DOHH2 (cell line): ENCODE data around the gene CFAP100.

Experiments used
- H3F3A ChIP-seq: fragments of 200-600 bp; sonication (generic), shearing (Covaris generic); 2 replicates; pipeline ENCODE4 v1.6.0; 2016; ENCODE audit warnings: antibody characterized with exemption, mild to moderate bottlenecking; ENCODE audit not compliant: control insufficient read depth, insufficient read depth
- H3K27ac ChIP-seq: fragments of 200-600 bp; sonication (generic); 2 replicates; pipeline ENCODE4 v1.5.1; 2014; ENCODE audit warnings: low read depth, mild to moderate bottlenecking, low read length, moderate library complexity
- H3K27me3 ChIP-seq: fragments of 200-600 bp; sonication (generic); 2 replicates; pipeline ENCODE4 v1.6.1; 2014; ENCODE audit warnings: mild to moderate bottlenecking, low read length, mixed read lengths; ENCODE audit not compliant: control insufficient read depth
- H3K36me3 ChIP-seq: fragments of 200-600 bp; sonication (generic); 2 replicates; pipeline ENCODE4 v1.6.1; 2014; ENCODE audit warnings: mild to moderate bottlenecking, low read length, moderate library complexity, mixed read lengths; ENCODE audit not compliant: control insufficient read depth
- H3K4me1 ChIP-seq: fragments of 200-600 bp; sonication (generic); 2 replicates; pipeline ENCODE4 v1.6.1; 2014; ENCODE audit warnings: mild to moderate bottlenecking, low read length, mixed read lengths; ENCODE audit not compliant: control insufficient read depth
- H3K4me2 ChIP-seq: fragments of 200-600 bp; sonication (generic); 2 replicates; pipeline ENCODE4 v1.6.0; 2014; ENCODE audit warnings: mild to moderate bottlenecking, low read length, moderate library complexity
- H3K4me3 ChIP-seq: fragments of 200-600 bp; sonication (generic); 2 replicates; pipeline ENCODE4 v1.5.1; 2014; ENCODE audit warnings: mild to moderate bottlenecking, low read length, mixed read lengths
- H3K79me2 ChIP-seq: fragments of 200-600 bp; sonication (generic); 2 replicates; pipeline ENCODE4 v1.6.1; 2014; ENCODE audit warnings: mild to moderate bottlenecking, low read length, mixed read lengths; ENCODE audit not compliant: control insufficient read depth
- H3K9me2 ChIP-seq: fragments of 200-600 bp; sonication (generic); replicated peaks from 2 replicates; pipeline ENCODE4 v1.6.1; 2014; ENCODE audit warnings: mild to moderate bottlenecking, low read length, mixed read lengths; ENCODE audit not compliant: control insufficient read depth
- H3K9me3 ChIP-seq: fragments of 200-600 bp; sonication (generic); 2 replicates; pipeline ENCODE4 v1.6.1; 2014; ENCODE audit warnings: antibody characterized with exemption, low read length, mixed read lengths; ENCODE audit not compliant: control insufficient read depth, insufficient read depth
- H4K20me1 ChIP-seq: fragments of 200-600 bp; sonication (generic); 2 replicates; pipeline ENCODE4 v1.6.0; 2014; ENCODE audit warnings: low read depth, mild to moderate bottlenecking, antibody characterized with exemption, low read length, moderate library complexity; ENCODE audit not compliant: control insufficient read depth, insufficient read depth
- EZH2phosphoT487 ChIP-seq: fragments of 200-600 bp; sonication (generic); IDR thresholded peaks from 2 replicates; pipeline ENCODE4 v1.6.1; 2017; ENCODE audit warnings: borderline replicate concordance, mild to moderate bottlenecking, antibody characterized with exemption, low read length, moderate library complexity, mixed read lengths
- TF ChIP-seq, protein P1 (sequence below): fragments of 200-600 bp; sonication (generic); IDR thresholded peaks from one replicate; pipeline ENCODE4 v1.5.1; 2014; ENCODE audit warnings: antibody characterized with exemption, mild to moderate bottlenecking, low read depth, low read length; ENCODE audit not compliant: poor library complexity, severe bottlenecking

CFAP100 gene

DNA sequence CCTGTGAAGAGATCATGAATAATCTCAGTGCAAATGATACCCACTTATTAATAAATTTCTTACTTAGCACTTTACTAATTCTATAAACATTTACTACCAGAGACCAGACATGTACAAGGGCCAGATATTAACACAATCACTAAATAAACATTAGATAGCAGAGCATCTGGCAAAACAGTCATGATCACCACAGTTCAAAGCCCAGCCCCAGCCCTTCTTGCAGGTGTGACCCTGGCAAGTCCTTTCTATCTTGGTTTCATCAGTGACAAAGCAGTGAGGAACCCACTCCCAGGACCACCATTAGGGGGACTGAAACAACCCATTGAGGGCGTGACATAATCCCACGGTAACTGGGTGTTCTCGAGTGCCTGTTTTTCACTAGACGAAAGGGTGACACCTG, 69.4 kb downstream of the CFAP100 start:
- TF ChIP-seq, protein P1, sequence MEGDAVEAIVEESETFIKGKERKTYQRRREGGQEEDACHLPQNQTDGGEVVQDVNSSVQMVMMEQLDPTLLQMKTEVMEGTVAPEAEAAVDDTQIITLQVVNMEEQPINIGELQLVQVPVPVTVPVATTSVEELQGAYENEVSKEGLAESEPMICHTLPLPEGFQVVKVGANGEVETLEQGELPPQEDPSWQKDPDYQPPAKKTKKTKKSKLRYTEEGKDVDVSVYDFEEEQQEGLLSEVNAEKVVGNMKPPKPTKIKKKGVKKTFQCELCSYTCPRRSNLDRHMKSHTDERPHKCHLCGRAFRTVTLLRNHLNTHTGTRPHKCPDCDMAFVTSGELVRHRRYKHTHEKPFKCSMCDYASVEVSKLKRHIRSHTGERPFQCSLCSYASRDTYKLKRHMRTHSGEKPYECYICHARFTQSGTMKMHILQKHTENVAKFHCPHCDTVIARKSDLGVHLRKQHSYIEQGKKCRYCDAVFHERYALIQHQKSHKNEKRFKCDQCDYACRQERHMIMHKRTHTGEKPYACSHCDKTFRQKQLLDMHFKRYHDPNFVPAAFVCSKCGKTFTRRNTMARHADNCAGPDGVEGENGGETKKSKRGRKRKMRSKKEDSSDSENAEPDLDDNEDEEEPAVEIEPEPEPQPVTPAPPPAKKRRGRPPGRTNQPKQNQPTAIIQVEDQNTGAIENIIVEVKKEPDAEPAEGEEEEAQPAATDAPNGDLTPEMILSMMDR, result no peak
- TF ChIP-seq EZH2phosphoT487, result no peak
- Histone ChIP-seq H3K27ac (no peak overlapping the region), H3K27me3 (no peaks in the 10 kb centered on the region), H3K79me2 (peaks cover 40% of the 10 kb centered on the region), H3K4me3 (no peak overlapping the region), H3K36me3 (peaks cover 92% of the 10 kb centered on the region), H3F3A (no peaks in the 10 kb centered on the region), H3K9me3 (no peaks in the 10 kb centered on the region), H3K4me2 (no peak overlapping the region), H3K4me1 (no peaks in the 10 kb centered on the region), H4K20me1 (peaks cover 11% of the 10 kb centered on the region), H3K9me2 (no peaks in the 10 kb centered on the region)

DNA sequence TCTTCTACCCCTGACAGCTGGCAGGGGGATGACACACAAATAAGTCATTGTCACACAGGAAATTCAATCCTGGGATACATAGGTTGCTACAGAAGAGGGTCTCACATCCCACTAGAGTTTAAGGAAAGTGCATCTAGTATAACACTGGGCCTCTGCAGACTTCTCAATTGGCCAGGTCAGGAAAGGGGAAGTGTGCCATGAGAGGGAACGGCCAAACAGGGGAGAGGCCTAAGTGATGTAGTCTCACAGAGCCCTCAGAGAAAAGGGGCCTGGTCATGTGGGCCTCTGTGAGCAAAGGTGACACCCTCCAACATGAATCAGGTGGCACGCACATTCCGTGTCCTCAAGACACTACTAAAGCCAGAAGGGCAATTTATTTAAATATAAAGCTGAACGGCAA, 69.8 kb downstream of the CFAP100 start:
- H3K9me3 ChIP-seq, result no peaks in the 10 kb centered on the region
- H3K27ac ChIP-seq, result no peak overlapping the region
- no peaks in the 10 kb centered on the region for H3K9me2 ChIP-seq
- H3K79me2 ChIP-seq, result peaks cover 42% of the 10 kb centered on the region
- H4K20me1 ChIP-seq, result peaks cover 11% of the 10 kb centered on the region
- no peaks in the 10 kb centered on the region for H3F3A ChIP-seq
- TF ChIP-seq EZH2phosphoT487, result no peak
- TF ChIP-seq, protein P1, result no peak
- H3K36me3 ChIP-seq, result peaks cover 92% of the 10 kb centered on the region
- H3K27me3 ChIP-seq, result no peaks in the 10 kb centered on the region
- no peak overlapping the region for H3K4me2 ChIP-seq
- no peak overlapping the region for H3K4me3 ChIP-seq
- H3K4me1 ChIP-seq, result no peaks in the 10 kb centered on the region

DNA sequence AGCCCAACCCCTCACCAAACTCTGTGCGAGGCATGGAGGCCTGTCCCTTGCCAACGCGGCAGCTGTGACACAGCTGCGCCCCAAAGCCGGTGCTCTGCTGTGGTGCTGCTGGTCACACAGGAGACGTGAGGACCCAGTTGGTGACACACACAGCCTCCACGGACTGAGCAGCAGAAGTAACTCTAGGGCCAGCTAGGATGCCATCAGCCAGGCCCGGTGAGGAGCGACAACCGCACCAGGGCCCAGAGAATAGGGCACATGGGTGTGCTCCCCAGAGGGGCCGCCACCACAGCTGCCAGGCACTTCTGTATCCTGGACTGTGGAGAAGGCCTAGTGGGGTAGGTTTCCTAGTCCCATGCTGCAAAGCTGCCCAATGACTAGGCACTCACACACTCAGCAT, 70.3 kb downstream of the CFAP100 start:
- H3K36me3 ChIP-seq, result peaks cover 92% of the 10 kb centered on the region
- H3K4me3 ChIP-seq, result no peak overlapping the region
- peaks cover 47% of the 10 kb centered on the region for H3K79me2 ChIP-seq

More for the DNA sequence above, 70.3 kb downstream of the CFAP100 start:
- Histone ChIP-seq H3K4me2 (no peak overlapping the region), H3K9me2 (no peaks in the 10 kb centered on the region), H4K20me1 (peaks cover 11% of the 10 kb centered on the region), H3F3A (no peaks in the 10 kb centered on the region), H3K27ac (no peak overlapping the region), H3K9me3 (no peaks in the 10 kb centered on the region), H3K27me3 (no peaks in the 10 kb centered on the region), H3K4me1 (no peaks in the 10 kb centered on the region)
- TF ChIP-seq EZH2phosphoT487, result no peak
- TF ChIP-seq, protein P1, result no peak
